Measurements from ENCODE around the gene ZNF618. TPM values are rescaled to one million over a fixed set of nuclear protein-coding genes. Genes with fewer than 3 reads are reported as not detected.

The ZNF618 gene
- total RNA-seq, 2 experiments from 2014 or later = not detected

DNA sequence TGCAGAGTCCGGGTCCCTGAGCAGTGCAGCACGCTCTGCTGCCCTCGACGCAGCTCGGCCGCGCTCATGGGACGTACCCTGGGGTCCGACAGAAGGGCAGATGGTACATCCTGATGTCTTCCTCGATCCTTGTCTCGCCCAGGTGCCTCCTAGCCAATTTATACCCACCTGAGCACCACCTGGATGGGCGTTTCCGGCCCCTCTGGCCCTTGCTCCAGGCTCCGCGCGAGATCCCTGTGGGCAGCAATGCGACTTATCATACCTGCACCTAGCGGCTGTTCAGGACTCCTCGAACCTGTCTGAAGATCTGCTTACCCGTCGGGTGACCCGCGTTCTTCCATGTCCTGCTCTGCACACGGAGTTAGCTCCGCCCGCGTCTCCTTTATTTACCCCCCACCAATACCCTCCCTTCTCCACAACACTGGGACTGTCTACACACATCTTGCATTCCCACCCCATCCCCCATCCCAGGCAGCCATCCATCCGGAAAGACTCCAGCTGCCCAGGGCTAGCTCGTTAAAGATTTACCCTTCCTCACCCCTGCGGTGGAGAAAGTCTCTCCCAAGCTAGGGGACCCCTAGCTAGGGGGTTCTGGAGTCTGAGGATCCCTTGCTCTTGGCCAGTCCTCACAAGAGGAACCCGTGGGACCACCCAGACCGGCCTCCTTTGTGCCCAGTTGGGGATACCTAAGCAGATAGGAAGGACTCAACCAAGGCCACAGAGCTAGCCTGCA is 223.0 kb downstream of the ZNF618 start, which contains the start of gene KIF12:
Gene KIF12, minus strand, starts transcription at position 357 of the 733 bp plus-strand sequence. Its CDS starts 16 bp downstream, at position 341.
- no peak within 1 kb of the TSS for H3K4me3 ChIP-seq (ENCODE audit: low read depth, low read length, poor library complexity, severe bottlenecking)
- TF ChIP-seq, protein P1, sequence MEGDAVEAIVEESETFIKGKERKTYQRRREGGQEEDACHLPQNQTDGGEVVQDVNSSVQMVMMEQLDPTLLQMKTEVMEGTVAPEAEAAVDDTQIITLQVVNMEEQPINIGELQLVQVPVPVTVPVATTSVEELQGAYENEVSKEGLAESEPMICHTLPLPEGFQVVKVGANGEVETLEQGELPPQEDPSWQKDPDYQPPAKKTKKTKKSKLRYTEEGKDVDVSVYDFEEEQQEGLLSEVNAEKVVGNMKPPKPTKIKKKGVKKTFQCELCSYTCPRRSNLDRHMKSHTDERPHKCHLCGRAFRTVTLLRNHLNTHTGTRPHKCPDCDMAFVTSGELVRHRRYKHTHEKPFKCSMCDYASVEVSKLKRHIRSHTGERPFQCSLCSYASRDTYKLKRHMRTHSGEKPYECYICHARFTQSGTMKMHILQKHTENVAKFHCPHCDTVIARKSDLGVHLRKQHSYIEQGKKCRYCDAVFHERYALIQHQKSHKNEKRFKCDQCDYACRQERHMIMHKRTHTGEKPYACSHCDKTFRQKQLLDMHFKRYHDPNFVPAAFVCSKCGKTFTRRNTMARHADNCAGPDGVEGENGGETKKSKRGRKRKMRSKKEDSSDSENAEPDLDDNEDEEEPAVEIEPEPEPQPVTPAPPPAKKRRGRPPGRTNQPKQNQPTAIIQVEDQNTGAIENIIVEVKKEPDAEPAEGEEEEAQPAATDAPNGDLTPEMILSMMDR (conservative IDR thresholded peaks at IDR 0.05; ENCODE audit: low read length) = no peak
- no peak within 1 kb of the TSS for H2AFZ ChIP-seq (ENCODE audit: low read length)
- ChIA-PET POLR2A (no interaction called here), CTCF (ENCODE audit: unreplicated experiment) (no interaction called here)
- H3K36me3 ChIP-seq (ENCODE audit: insufficient read depth, low read length) = no peaks in the 10 kb centered on the region
- no peaks in the 10 kb centered on the region for H3K9me2 ChIP-seq (ENCODE audit: insufficient read depth, low read length)
- no peak for DNase-seq (ENCODE audit: low spot score)
- H3K27ac ChIP-seq (ENCODE audit: low read depth, low read length, poor library complexity, severe bottlenecking) = no peak within 1 kb of the TSS
- H3K9me3 ChIP-seq (ENCODE audit: low read length) = no peaks in the 10 kb centered on the region
- BruUV-seq (replicated peaks) = no TSS peak
- H3K79me2 ChIP-seq (ENCODE audit: insufficient read depth, low read depth, low read length) = no peaks in the 10 kb centered on the region
- no peaks in the 10 kb centered on the region for H4K20me1 ChIP-seq (ENCODE audit: insufficient read depth, low read length)
- H3K4me2 ChIP-seq (ENCODE audit: low read length) = no peak within 1 kb of the TSS
- no peaks in the 10 kb centered on the region for H3K4me1 ChIP-seq (ENCODE audit: insufficient read depth, low read length, poor library complexity, severe bottlenecking)
- intact Hi-C loops (cut with micrococcal nuclease; ENCODE audit: unreplicated experiment) = no loop called here

DNA sequence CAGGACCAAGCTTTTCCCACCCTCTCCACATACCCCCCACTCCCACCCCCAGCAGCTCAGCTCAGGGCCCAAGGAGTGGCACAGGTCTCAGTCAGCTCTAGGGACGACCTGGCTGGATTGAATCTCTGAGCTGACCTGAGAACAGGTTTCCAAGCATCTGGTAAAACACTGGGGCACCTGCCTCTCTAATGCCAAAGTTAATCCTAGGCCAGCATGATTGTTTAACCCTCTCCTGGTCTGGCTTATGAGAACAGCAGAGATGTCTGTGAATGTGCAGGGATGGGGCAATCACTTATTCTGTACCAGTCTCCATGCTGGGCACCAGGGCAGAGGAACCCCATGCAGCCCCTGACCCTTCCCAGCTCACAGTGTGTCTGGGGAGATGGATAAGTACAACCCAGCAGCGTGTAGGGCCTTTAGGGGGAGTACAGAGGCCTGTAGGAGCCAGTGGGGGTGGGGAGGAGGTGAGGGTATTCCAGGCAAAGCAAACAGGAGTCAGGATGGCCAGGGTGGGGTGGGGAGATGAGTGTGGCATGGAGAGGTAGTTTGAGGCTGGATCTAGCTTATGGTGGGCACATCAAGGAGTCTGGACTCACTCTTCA is 223.7 kb downstream of the ZNF618 start:
- intact Hi-C loops (cut with micrococcal nuclease; ENCODE audit: unreplicated experiment) = loop anchor here (10.0 kb wide), 1 partner anchor 55 kb away; the partner anchor contains the start of gene COL27A1
- Histone ChIP-seq H3K79me2 (ENCODE audit: insufficient read depth, low read depth, low read length) (no peaks in the 10 kb centered on the region), H3K9me3 (ENCODE audit: low read length) (no peaks in the 10 kb centered on the region), H3K4me1 (ENCODE audit: insufficient read depth, low read length, poor library complexity, severe bottlenecking) (no peaks in the 10 kb centered on the region), H3K27ac (ENCODE audit: low read depth, low read length, poor library complexity, severe bottlenecking) (no peak overlapping the region), H4K20me1 (ENCODE audit: insufficient read depth, low read length) (no peaks in the 10 kb centered on the region), H3K9me2 (ENCODE audit: insufficient read depth, low read length) (no peaks in the 10 kb centered on the region), H3K36me3 (ENCODE audit: insufficient read depth, low read length) (no peaks in the 10 kb centered on the region), H3K4me3 (ENCODE audit: low read depth, low read length, poor library complexity, severe bottlenecking) (no peak overlapping the region), H2AFZ (ENCODE audit: low read length) (no peak overlapping the region), H3K4me2 (ENCODE audit: low read length) (no peak overlapping the region)
- ChIA-PET CTCF (ENCODE audit: unreplicated experiment) (no interaction called here), POLR2A (interaction anchor here (0.5 kb wide), 1 partner anchor 19 kb away, joined by 3 read pairs; no protein-coding TSS in a partner anchor)
- no peak for DNase-seq (ENCODE audit: low spot score)
- BruUV-seq (replicated peaks) = no TSS peak
- TF ChIP-seq, protein P1 (conservative IDR thresholded peaks at IDR 0.05; ENCODE audit: low read length) = no peak
- no peak for TF ChIP-seq EZH2phosphoT487 (IDR thresholded peaks at IDR 0.05; ENCODE audit: borderline replicate concordance, low read depth, low read length)

DNA sequence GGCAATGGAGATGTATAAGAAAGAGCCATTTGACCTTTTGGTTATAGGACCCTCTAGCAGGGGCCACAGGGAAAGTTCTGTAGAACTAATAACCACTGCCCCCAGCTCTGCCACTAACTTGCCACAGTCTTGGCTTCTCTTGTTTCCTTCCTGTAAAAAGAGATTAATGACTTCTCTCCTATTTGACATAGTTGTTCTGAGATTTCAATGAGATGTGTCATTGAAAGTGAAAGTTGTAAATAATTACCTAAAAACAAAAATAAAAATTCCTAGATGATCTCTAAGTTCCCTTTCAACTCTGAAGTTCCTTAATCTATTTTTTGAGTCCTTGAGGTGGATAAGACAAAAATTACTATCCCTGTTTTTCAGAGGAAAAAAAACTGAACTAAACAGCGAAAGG is 224.4 kb downstream of the ZNF618 start:
- ChIA-PET CTCF (ENCODE audit: unreplicated experiment) (no interaction called here), POLR2A (no interaction called here)

More for the DNA sequence above, 224.4 kb downstream of the ZNF618 start:
- Histone ChIP-seq H3K4me2 (ENCODE audit: low read length) (no peak overlapping the region), H4K20me1 (ENCODE audit: insufficient read depth, low read length) (no peaks in the 10 kb centered on the region), H3K9me3 (ENCODE audit: low read length) (no peaks in the 10 kb centered on the region), H3K27ac (ENCODE audit: low read depth, low read length, poor library complexity, severe bottlenecking) (no peak overlapping the region), H3K4me1 (ENCODE audit: insufficient read depth, low read length, poor library complexity, severe bottlenecking) (no peaks in the 10 kb centered on the region), H3K79me2 (ENCODE audit: insufficient read depth, low read depth, low read length) (no peaks in the 10 kb centered on the region), H3K36me3 (ENCODE audit: insufficient read depth, low read length) (no peaks in the 10 kb centered on the region), H2AFZ (ENCODE audit: low read length) (no peak overlapping the region), H3K4me3 (ENCODE audit: low read depth, low read length, poor library complexity, severe bottlenecking) (no peak overlapping the region), H3K9me2 (ENCODE audit: insufficient read depth, low read length) (no peaks in the 10 kb centered on the region)
- intact Hi-C loops (cut with micrococcal nuclease; ENCODE audit: unreplicated experiment) = loop anchor here (10.0 kb wide), 1 partner anchor 54 kb away; the partner anchor contains the start of gene COL27A1
- no peak for DNase-seq (ENCODE audit: low spot score)
- TF ChIP-seq, protein P1 (conservative IDR thresholded peaks at IDR 0.05; ENCODE audit: low read length) = no peak
- no peak for TF ChIP-seq EZH2phosphoT487 (IDR thresholded peaks at IDR 0.05; ENCODE audit: borderline replicate concordance, low read depth, low read length)
- no TSS peak for BruUV-seq (replicated peaks)
